Neural progenitor cell (in vitro differentiated cells): Measurements from ENCODE around the gene SLC25A40. TPM values are rescaled to one million over a fixed set of nuclear protein-coding genes. Genes with fewer than 3 reads are reported as not detected.

Experiments used
- DNase-seq: peaks from one replicate; pipeline ENCODE4 v3.0.0-alpha.2; 2016; ENCODE audit warnings: low spot score
- H2AFZ ChIP-seq: fragments of 200-600 bp; sonication (generic); replicated peaks from 2 replicates; pipeline ENCODE4 v1.6.1; 2016; ENCODE audit warnings: antibody characterized with exemption
- H3F3A ChIP-seq: fragments of 200-600 bp; sonication (generic); 2 replicates; pipeline ENCODE4 v1.6.1; 2016; ENCODE audit warnings: antibody characterized with exemption, low read depth
- H3K27ac ChIP-seq: fragments of 200-600 bp; sonication (generic); 2 replicates; pipeline ENCODE4 v1.5.1; 2016; ENCODE audit warnings: mild to moderate bottlenecking
- H3K27me3 ChIP-seq: fragments of 200-600 bp; sonication (generic); 2 replicates; pipeline ENCODE4 v1.6.1; 2016; ENCODE audit warnings: mild to moderate bottlenecking, moderate library complexity
- H3K36me3 ChIP-seq: fragments of 200-600 bp; sonication (generic); 2 replicates; pipeline ENCODE4 v1.5.1; 2016
- H3K4me1 ChIP-seq: fragments of 200-600 bp; sonication (generic); 2 replicates; pipeline ENCODE4 v1.6.1; 2016; ENCODE audit warnings: mixed run types
- H3K4me2 ChIP-seq: fragments of 200-600 bp; sonication (generic); 2 replicates; pipeline ENCODE4 v1.6.1; 2016
- H3K4me3 ChIP-seq: fragments of 200-600 bp; sonication (generic); 2 replicates; pipeline ENCODE4 v1.5.1; 2016
- H3K79me2 ChIP-seq: fragments of 200-600 bp; sonication (generic); 2 replicates; pipeline ENCODE4 v1.6.1; 2016; ENCODE audit warnings: low read depth
- H3K9ac ChIP-seq: fragments of 200-600 bp; sonication (generic); 2 replicates; pipeline ENCODE4 v1.6.1; 2016
- H3K9me3 ChIP-seq: fragments of 200-600 bp; sonication (generic); 2 replicates; pipeline ENCODE4 v1.5.1; 2016; ENCODE audit warnings: low read depth
- H4K20me1 ChIP-seq: fragments of 200-600 bp; sonication (generic); 2 replicates; pipeline ENCODE4 v1.6.1; 2016; ENCODE audit warnings: low read depth
- H3K27ac Mint-ChIP-seq: 3 replicates; pipeline ENCODE4 v1.8.0; 2021; ENCODE audit warnings: mixed read lengths
- H3K27me3 Mint-ChIP-seq: 2 replicates; pipeline ENCODE4 v1.8.0; 2022; ENCODE audit warnings: low read depth, mild to moderate bottlenecking, inconsistent platforms, moderate library complexity, mixed read lengths; ENCODE audit not compliant: insufficient read depth
- H3K36me3 Mint-ChIP-seq: 3 replicates; pipeline ENCODE4 v1.8.0; 2021; ENCODE audit warnings: mixed read lengths
- H3K4me1 Mint-ChIP-seq: 3 replicates; pipeline ENCODE4 v1.8.0; 2021; ENCODE audit warnings: mixed read lengths
- H3K4me3 Mint-ChIP-seq: 3 replicates; pipeline ENCODE4 v1.8.0; 2021; ENCODE audit warnings: mild to moderate bottlenecking, moderate library complexity, mixed read lengths
- H3K9me3 Mint-ChIP-seq: 3 replicates; pipeline ENCODE4 v1.8.0; 2020; ENCODE audit warnings: mixed read lengths
- EZH2 ChIP-seq: fragments of 200-600 bp; sonication (generic); IDR thresholded peaks from 2 replicates; pipeline ENCODE4 v1.6.1; 2017; ENCODE audit warnings: antibody characterized with exemption, mild to moderate bottlenecking, moderate library complexity
- EZH2phosphoT487 ChIP-seq: fragments of 200-600 bp; sonication (generic); IDR thresholded peaks from 2 replicates; pipeline ENCODE4 v1.6.1; 2017; ENCODE audit warnings: antibody characterized with exemption
- total RNA-seq: library from RNA; depleted of rRNA; stranded (reverse); fragments of >200 nt; gene quantifications from 2 replicates; pipeline ENCODE4 v1.2.3, GENCODE V29; 2015; ENCODE audit warnings: low replicate concordance
- TF ChIP-seq, protein P1 (sequence below): fragments of 200-600 bp; sonication (generic); IDR thresholded peaks from 2 replicates; pipeline ENCODE4 v1.5.1; 2017; ENCODE audit warnings: antibody characterized with exemption, mild to moderate bottlenecking

The SLC25A40 gene
- total RNA-seq, 1 donor from 2014 or later, result 57.3 TPM

DNA sequence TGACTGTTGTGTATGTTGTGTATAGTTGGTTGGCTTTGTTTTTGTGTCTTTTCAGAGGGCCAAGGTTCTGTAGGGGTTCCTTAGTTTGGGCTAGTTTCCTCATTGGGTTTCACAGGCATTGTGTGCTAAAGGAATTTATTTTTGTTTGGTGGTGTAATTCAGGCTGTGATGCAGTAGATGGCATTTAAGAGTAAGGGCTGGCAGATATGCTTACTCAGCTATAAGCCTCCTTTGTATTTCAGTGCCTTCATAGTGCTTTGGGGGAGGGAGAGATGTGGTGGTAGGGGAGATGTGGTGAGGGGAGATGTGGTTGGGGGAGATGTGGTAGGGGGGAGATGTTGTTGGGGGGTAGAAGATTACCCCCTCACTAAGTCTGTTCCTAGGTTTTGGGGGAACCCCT is 91.7 kb downstream of the SLC25A40 start:
- no peak overlapping the region for H3K27ac ChIP-seq
- H3K4me1 Mint-ChIP-seq, result no peaks in the 10 kb centered on the region
- H3K9me3 Mint-ChIP-seq, result no peaks in the 10 kb centered on the region
- no peak overlapping the region for H2AFZ ChIP-seq
- no peak overlapping the region for H3K4me3 ChIP-seq
- no peaks in the 10 kb centered on the region for H3K36me3 ChIP-seq
- no peaks in the 10 kb centered on the region for H3K27me3 Mint-ChIP-seq
- H3K4me2 ChIP-seq, result no peak overlapping the region
- H3F3A ChIP-seq, result no peaks in the 10 kb centered on the region
- no peaks in the 10 kb centered on the region for H3K9me3 ChIP-seq
- H3K27me3 ChIP-seq, result no peaks in the 10 kb centered on the region
- H3K79me2 ChIP-seq, result no peaks in the 10 kb centered on the region
- no peaks in the 10 kb centered on the region for H3K4me1 ChIP-seq
- H3K36me3 Mint-ChIP-seq, result no peaks in the 10 kb centered on the region
- no peak overlapping the region for H3K4me3 Mint-ChIP-seq
- no peak overlapping the region for H3K9ac ChIP-seq
- no peak for DNase-seq
- no peak overlapping the region for H3K27ac Mint-ChIP-seq
- no peaks in the 10 kb centered on the region for H4K20me1 ChIP-seq
- no peak for TF ChIP-seq EZH2phosphoT487
- TF ChIP-seq, protein P1, sequence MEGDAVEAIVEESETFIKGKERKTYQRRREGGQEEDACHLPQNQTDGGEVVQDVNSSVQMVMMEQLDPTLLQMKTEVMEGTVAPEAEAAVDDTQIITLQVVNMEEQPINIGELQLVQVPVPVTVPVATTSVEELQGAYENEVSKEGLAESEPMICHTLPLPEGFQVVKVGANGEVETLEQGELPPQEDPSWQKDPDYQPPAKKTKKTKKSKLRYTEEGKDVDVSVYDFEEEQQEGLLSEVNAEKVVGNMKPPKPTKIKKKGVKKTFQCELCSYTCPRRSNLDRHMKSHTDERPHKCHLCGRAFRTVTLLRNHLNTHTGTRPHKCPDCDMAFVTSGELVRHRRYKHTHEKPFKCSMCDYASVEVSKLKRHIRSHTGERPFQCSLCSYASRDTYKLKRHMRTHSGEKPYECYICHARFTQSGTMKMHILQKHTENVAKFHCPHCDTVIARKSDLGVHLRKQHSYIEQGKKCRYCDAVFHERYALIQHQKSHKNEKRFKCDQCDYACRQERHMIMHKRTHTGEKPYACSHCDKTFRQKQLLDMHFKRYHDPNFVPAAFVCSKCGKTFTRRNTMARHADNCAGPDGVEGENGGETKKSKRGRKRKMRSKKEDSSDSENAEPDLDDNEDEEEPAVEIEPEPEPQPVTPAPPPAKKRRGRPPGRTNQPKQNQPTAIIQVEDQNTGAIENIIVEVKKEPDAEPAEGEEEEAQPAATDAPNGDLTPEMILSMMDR, result no peak
- no peak for TF ChIP-seq EZH2

Other genes starting within 250 kb of the SLC25A40 start
- 0.12 and 1.2 TPM in 2 replicates for gene RUNDC3B, start 248.0 kb downstream of the SLC25A40 start, total RNA-seq
- gene DBF4, start 133 bp upstream of the SLC25A40 start, total RNA-seq, result 87.6 and 148 TPM in 2 replicates
- 10.7 and 13.7 TPM in 2 replicates for gene ADAM22, start 57.9 kb upstream of the SLC25A40 start, total RNA-seq